Neural progenitor cell (in vitro differentiated cells): ENCODE results near the gene R3HDM1. TPM values are rescaled to one million over a fixed set of nuclear protein-coding genes. Genes with fewer than 3 reads are reported as not detected.
A peak's percentile ranks its signal among the peaks of the same experiment; 100 is the strongest.
"Not testable (repeated sequence)": the region's sequence is repeated elsewhere in the genome, so short reads cannot be mapped to it uniquely, and the experiment has no call there.

Source experiments
- DNase-seq: peaks from one replicate; pipeline ENCODE4 v3.0.0-alpha.2; 2016; ENCODE audit warnings: low spot score
- H2AFZ ChIP-seq: fragments of 200-600 bp; sonication (generic); replicated peaks from 2 replicates; pipeline ENCODE4 v1.6.1; 2016; ENCODE audit warnings: antibody characterized with exemption
- H3F3A ChIP-seq: fragments of 200-600 bp; sonication (generic); 2 replicates; pipeline ENCODE4 v1.6.1; 2016; ENCODE audit warnings: antibody characterized with exemption, low read depth
- H3K27ac ChIP-seq: fragments of 200-600 bp; sonication (generic); 2 replicates; pipeline ENCODE4 v1.5.1; 2016; ENCODE audit warnings: mild to moderate bottlenecking
- H3K27me3 ChIP-seq: fragments of 200-600 bp; sonication (generic); 2 replicates; pipeline ENCODE4 v1.6.1; 2016; ENCODE audit warnings: mild to moderate bottlenecking, moderate library complexity
- H3K36me3 ChIP-seq: fragments of 200-600 bp; sonication (generic); 2 replicates; pipeline ENCODE4 v1.5.1; 2016
- H3K4me1 ChIP-seq: fragments of 200-600 bp; sonication (generic); 2 replicates; pipeline ENCODE4 v1.6.1; 2016; ENCODE audit warnings: mixed run types
- H3K4me2 ChIP-seq: fragments of 200-600 bp; sonication (generic); 2 replicates; pipeline ENCODE4 v1.6.1; 2016
- H3K4me3 ChIP-seq: fragments of 200-600 bp; sonication (generic); 2 replicates; pipeline ENCODE4 v1.5.1; 2016
- H3K79me2 ChIP-seq: fragments of 200-600 bp; sonication (generic); 2 replicates; pipeline ENCODE4 v1.6.1; 2016; ENCODE audit warnings: low read depth
- H3K9ac ChIP-seq: fragments of 200-600 bp; sonication (generic); 2 replicates; pipeline ENCODE4 v1.6.1; 2016
- H3K9me3 ChIP-seq: fragments of 200-600 bp; sonication (generic); 2 replicates; pipeline ENCODE4 v1.5.1; 2016; ENCODE audit warnings: low read depth
- H4K20me1 ChIP-seq: fragments of 200-600 bp; sonication (generic); 2 replicates; pipeline ENCODE4 v1.6.1; 2016; ENCODE audit warnings: low read depth
- H3K27ac Mint-ChIP-seq: 3 replicates; pipeline ENCODE4 v1.8.0; 2021; ENCODE audit warnings: mixed read lengths
- H3K27me3 Mint-ChIP-seq: 2 replicates; pipeline ENCODE4 v1.8.0; 2022; ENCODE audit warnings: low read depth, mild to moderate bottlenecking, inconsistent platforms, moderate library complexity, mixed read lengths; ENCODE audit not compliant: insufficient read depth
- H3K36me3 Mint-ChIP-seq: 3 replicates; pipeline ENCODE4 v1.8.0; 2021; ENCODE audit warnings: mixed read lengths
- H3K4me1 Mint-ChIP-seq: 3 replicates; pipeline ENCODE4 v1.8.0; 2021; ENCODE audit warnings: mixed read lengths
- H3K4me3 Mint-ChIP-seq: 3 replicates; pipeline ENCODE4 v1.8.0; 2021; ENCODE audit warnings: mild to moderate bottlenecking, moderate library complexity, mixed read lengths
- H3K9me3 Mint-ChIP-seq: 3 replicates; pipeline ENCODE4 v1.8.0; 2020; ENCODE audit warnings: mixed read lengths
- EZH2 ChIP-seq: fragments of 200-600 bp; sonication (generic); IDR thresholded peaks from 2 replicates; pipeline ENCODE4 v1.6.1; 2017; ENCODE audit warnings: antibody characterized with exemption, mild to moderate bottlenecking, moderate library complexity
- EZH2phosphoT487 ChIP-seq: fragments of 200-600 bp; sonication (generic); IDR thresholded peaks from 2 replicates; pipeline ENCODE4 v1.6.1; 2017; ENCODE audit warnings: antibody characterized with exemption
- total RNA-seq: library from RNA; depleted of rRNA; stranded (reverse); fragments of >200 nt; gene quantifications from 2 replicates; pipeline ENCODE4 v1.2.3, GENCODE V29; 2015; ENCODE audit warnings: low replicate concordance
- TF ChIP-seq, protein P1 (sequence below): fragments of 200-600 bp; sonication (generic); IDR thresholded peaks from 2 replicates; pipeline ENCODE4 v1.5.1; 2017; ENCODE audit warnings: antibody characterized with exemption, mild to moderate bottlenecking

R3HDM1 gene
- total RNA-seq, 1 donor from 2014 or later = 49.4 TPM

DNA sequence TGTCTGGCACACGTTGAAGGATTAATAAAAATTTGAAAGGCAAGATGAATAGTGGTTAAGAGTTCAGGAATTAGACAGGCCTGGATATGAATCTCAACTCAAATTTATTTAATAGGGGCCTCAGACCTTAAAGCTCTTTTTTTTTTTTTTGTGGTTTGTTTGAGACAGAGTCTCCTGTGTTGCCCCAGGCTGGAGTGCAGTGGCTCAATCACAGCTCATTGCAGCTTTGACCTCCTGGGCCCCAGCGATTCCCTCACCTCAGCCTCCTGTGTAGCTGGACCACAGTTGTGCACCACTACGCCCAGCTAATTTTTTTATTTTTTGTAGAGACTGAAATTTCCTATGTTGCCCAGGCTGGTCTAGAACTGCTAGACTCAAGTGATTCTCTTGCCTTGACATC, 3.3 kb upstream of the R3HDM1 start:
- H3K36me3 Mint-ChIP-seq = peaks cover 28% of the 10 kb centered on the region
- TF ChIP-seq EZH2 (no peak), EZH2phosphoT487 (no peak)
- TF ChIP-seq, protein P1, sequence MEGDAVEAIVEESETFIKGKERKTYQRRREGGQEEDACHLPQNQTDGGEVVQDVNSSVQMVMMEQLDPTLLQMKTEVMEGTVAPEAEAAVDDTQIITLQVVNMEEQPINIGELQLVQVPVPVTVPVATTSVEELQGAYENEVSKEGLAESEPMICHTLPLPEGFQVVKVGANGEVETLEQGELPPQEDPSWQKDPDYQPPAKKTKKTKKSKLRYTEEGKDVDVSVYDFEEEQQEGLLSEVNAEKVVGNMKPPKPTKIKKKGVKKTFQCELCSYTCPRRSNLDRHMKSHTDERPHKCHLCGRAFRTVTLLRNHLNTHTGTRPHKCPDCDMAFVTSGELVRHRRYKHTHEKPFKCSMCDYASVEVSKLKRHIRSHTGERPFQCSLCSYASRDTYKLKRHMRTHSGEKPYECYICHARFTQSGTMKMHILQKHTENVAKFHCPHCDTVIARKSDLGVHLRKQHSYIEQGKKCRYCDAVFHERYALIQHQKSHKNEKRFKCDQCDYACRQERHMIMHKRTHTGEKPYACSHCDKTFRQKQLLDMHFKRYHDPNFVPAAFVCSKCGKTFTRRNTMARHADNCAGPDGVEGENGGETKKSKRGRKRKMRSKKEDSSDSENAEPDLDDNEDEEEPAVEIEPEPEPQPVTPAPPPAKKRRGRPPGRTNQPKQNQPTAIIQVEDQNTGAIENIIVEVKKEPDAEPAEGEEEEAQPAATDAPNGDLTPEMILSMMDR = no peak

DNA sequence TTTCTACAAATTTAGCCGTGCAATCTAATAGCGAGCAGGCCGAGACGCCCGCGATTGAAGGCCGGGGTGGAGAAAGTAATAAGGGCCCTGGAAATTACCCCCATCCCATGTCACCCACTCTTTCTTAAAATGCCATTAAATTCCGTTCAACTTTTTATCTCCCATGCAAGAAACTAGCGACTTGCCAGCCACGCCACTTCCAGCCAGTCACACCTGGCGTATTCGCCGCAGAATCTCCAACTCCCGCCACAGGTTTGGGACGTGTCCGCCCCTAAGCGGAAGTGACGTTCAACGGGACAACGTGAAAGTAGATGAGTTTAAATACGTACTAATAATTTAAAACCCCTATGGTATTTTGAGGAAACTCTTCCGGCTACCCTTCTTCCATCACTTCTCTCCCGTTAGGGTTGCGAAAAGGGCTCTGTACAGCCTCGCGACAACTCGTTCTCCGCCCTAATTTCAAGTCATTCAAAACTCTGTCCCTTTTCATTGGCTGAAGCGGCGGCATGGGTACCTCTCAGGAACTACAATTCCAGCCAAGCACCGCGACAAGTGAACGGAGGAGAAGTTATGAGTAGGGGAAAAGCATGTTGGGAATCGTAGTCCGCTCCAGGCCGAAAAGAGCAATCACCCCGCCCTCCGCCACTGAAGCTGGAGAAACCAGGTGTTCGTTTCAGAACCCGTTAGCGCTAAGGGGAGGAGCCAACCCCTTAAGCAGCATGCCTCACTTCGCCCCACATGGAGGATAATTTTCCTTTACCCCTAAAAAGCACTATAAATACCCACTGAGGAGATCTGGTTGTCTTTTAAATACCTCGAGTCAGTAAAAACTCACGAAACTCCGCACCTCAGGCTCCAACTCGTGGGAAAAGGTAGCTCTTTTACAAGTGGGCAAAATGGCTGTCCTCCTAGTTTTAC, 712 bp upstream of the R3HDM1 start, which contains the start of gene ZRANB3:
TSS of gene ZRANB3 (minus strand) at position 906 of the 918 bp plus-strand sequence.
- Mint-ChIP-seq H3K4me3 (no peak within 1 kb of the TSS), H3K27me3 (no peaks in the 10 kb centered on the region), H3K36me3 (peaks cover 23% of the 10 kb centered on the region), H3K27ac (peak within 1 kb of the TSS; percentile 94), H3K9me3 (peaks cover 12% of the 10 kb centered on the region), H3K4me1 (peaks cover 19% of the 10 kb centered on the region)
- Histone ChIP-seq H3K36me3 (no peaks in the 10 kb centered on the region), H3F3A (peaks cover 8% of the 10 kb centered on the region), H3K4me1 (peaks cover 8% of the 10 kb centered on the region), H3K4me3 (peak within 1 kb of the TSS; percentile 69), H3K27me3 (no peaks in the 10 kb centered on the region), H3K79me2 (peaks cover 83% of the 10 kb centered on the region), H3K27ac (peak within 1 kb of the TSS; percentile 90), H3K9me3 (no peaks in the 10 kb centered on the region), H3K4me2 (peak within 1 kb of the TSS; percentile 92), H2AFZ (peak within 1 kb of the TSS; percentile 94), H3K9ac (peak within 1 kb of the TSS; percentile 86), H4K20me1 (peaks cover 11% of the 10 kb centered on the region)
- TF ChIP-seq, protein P1 = no peak
- TF ChIP-seq EZH2phosphoT487 (no peak), EZH2 (no peak)
- DNase-seq = peak; percentile 98

More for the DNA sequence above, 3.3 kb upstream of the R3HDM1 start:
- Mint-ChIP-seq H3K27ac (no peak overlapping the region), H3K27me3 (no peaks in the 10 kb centered on the region), H3K4me1 (peaks cover 15% of the 10 kb centered on the region), H3K9me3 (peaks cover 24% of the 10 kb centered on the region), H3K4me3 (no peak overlapping the region)
- Histone ChIP-seq H3K27ac (no peak overlapping the region), H3K36me3 (no peaks in the 10 kb centered on the region), H3K9ac (no peak overlapping the region), H3K4me1 (peaks cover 6% of the 10 kb centered on the region), H3F3A (peaks cover 8% of the 10 kb centered on the region), H3K79me2 (peaks cover 83% of the 10 kb centered on the region), H3K27me3 (no peaks in the 10 kb centered on the region), H4K20me1 (peaks cover 6% of the 10 kb centered on the region), H3K4me2 (no peak overlapping the region), H3K4me3 (no peak overlapping the region), H2AFZ (no peak overlapping the region), H3K9me3 (no peaks in the 10 kb centered on the region)
- DNase-seq = no peak

DNA sequence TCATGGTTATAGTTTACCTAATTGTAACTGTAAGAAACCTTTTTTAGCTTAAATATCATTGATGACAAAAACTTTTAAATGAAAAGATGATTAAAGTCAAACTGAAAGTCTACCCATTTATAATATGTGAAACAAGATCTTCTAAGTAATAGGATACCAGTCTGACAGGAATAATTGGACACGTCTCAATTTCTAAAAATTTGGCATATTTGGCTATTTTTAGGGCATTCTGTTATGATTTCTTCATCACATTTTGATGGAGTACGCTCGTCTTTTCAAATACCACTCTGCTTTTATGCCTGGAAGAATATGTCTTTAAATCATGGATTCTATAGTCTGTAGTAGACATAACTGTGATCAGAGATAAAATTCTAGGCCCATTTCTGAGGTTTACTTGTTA, 1.3 kb downstream of the R3HDM1 start:
- H2AFZ ChIP-seq = no peak overlapping the region
- no peaks in the 10 kb centered on the region for H3K36me3 ChIP-seq
- Mint-ChIP-seq H3K36me3 (peaks cover 25% of the 10 kb centered on the region), H3K4me3 (no peak overlapping the region), H3K27me3 (no peaks in the 10 kb centered on the region), H3K27ac (no peak overlapping the region), H3K9me3 (peaks cover 17% of the 10 kb centered on the region), H3K4me1 (peaks cover 19% of the 10 kb centered on the region)
- peak overlapping the region; percentile 69 for H3K4me3 ChIP-seq
- no peak for DNase-seq
- H3F3A ChIP-seq = peaks cover 8% of the 10 kb centered on the region
- no peak overlapping the region for H3K27ac ChIP-seq
- peaks cover 85% of the 10 kb centered on the region for H3K79me2 ChIP-seq
- H3K9me3 ChIP-seq = peaks cover 4% of the 10 kb centered on the region
- TF ChIP-seq, protein P1 = no peak
- TF ChIP-seq EZH2phosphoT487 = no peak
- no peak for TF ChIP-seq EZH2
- peak overlapping the region; percentile 86 for H3K9ac ChIP-seq
- peaks cover 8% of the 10 kb centered on the region for H3K4me1 ChIP-seq
- H4K20me1 ChIP-seq = peaks cover 11% of the 10 kb centered on the region
- H3K4me2 ChIP-seq = peak overlapping the region; percentile 92
- H3K27me3 ChIP-seq = no peaks in the 10 kb centered on the region

DNA sequence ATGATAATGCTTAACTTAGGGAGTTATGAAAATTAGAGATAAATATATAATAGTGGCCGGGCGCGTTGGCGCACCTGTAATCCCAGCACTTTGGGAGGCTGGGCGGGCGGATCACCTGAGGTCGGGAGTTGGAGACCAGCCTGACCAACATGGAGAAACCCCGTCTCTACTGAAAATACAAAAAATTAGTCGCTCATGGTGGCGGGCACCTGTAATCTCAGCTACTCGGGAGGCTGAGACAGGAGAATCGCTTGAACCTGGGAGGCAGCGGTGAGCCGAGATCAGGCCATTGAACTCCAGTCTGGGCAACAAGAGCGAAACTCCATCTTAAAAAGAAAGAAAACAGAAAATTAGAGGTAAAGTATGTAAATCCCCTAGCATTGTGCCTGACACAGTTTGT, 2.3 kb downstream of the R3HDM1 start:
- H3K4me3 Mint-ChIP-seq, H3K36me3 ChIP-seq, H2AFZ ChIP-seq, H3K9ac ChIP-seq, H3F3A ChIP-seq, H3K27ac Mint-ChIP-seq, H3K27me3 Mint-ChIP-seq, H3K27ac ChIP-seq, H3K4me3 ChIP-seq, DNase-seq, H3K4me1 ChIP-seq, H3K27me3 ChIP-seq, H3K9me3 ChIP-seq: not testable (repeated sequence)
- Histone ChIP-seq H3K79me2 (peaks cover 85% of the 10 kb centered on the region), H4K20me1 (peaks cover 11% of the 10 kb centered on the region), H3K4me2 (peak overlapping the region; percentile 14)
- Mint-ChIP-seq H3K9me3 (peaks cover 20% of the 10 kb centered on the region), H3K4me1 (peaks cover 17% of the 10 kb centered on the region), H3K36me3 (peaks cover 26% of the 10 kb centered on the region)
